Ishikawa (cell line): ENCODE measurements around the gene NRL.

ENCODE experiments used
- CEBPB ChIP-seq: IDR thresholded peaks from 2 replicates; pipeline ENCODE4 v1.6.1; 2012
- CREB1 ChIP-seq: IDR thresholded peaks from 2 replicates; pipeline ENCODE4 v1.6.1; 2012; ENCODE audit warnings: low read depth
- EGR1 ChIP-seq: IDR thresholded peaks from 2 replicates; pipeline ENCODE4 v1.6.1; 2012
- EP300 ChIP-seq: IDR thresholded peaks from 2 replicates; pipeline ENCODE4 v1.6.1; 2012; ENCODE audit warnings: borderline replicate concordance
- FOXM1 ChIP-seq: IDR thresholded peaks from 2 replicates; pipeline ENCODE4 v1.6.1; 2012; ENCODE audit warnings: low read depth, borderline replicate concordance
- MAX ChIP-seq: IDR thresholded peaks from 2 replicates; pipeline ENCODE4 v1.6.1; 2012
- NFIC ChIP-seq: IDR thresholded peaks from 2 replicates; pipeline ENCODE4 v1.6.1; 2012
- RAD21 ChIP-seq: IDR thresholded peaks from 2 replicates; pipeline ENCODE4 v1.6.1; 2012; ENCODE audit warnings: low read depth
- REST ChIP-seq: IDR thresholded peaks from 2 replicates; pipeline ENCODE4 v1.6.1; 2012; ENCODE audit warnings: low read depth, mild to moderate bottlenecking
- TAF1 ChIP-seq: IDR thresholded peaks from 2 replicates; pipeline ENCODE4 v1.6.1; 2012; ENCODE audit warnings: low read depth, mild to moderate bottlenecking
- TCF12 ChIP-seq: IDR thresholded peaks from 2 replicates; pipeline ENCODE4 v1.6.1; 2012; ENCODE audit warnings: low read depth
- TEAD4 ChIP-seq: IDR thresholded peaks from 2 replicates; pipeline ENCODE4 v1.6.1; 2012
- USF1 ChIP-seq: IDR thresholded peaks from 2 replicates; pipeline ENCODE4 v1.6.1; 2012
- YY1 ChIP-seq: IDR thresholded peaks from 2 replicates; pipeline ENCODE4 v1.6.1; 2012; ENCODE audit warnings: low read depth
- ZBTB7A ChIP-seq: IDR thresholded peaks from 2 replicates; pipeline ENCODE4 v1.6.1; 2012; ENCODE audit warnings: low read depth

Gene NRL

GRCh38 chr14:24150567-24150966, 35.8 kb upstream of the NRL start:
- no peak for TF ChIP-seq EP300
- TF ChIP-seq REST = no peak

DNA sequence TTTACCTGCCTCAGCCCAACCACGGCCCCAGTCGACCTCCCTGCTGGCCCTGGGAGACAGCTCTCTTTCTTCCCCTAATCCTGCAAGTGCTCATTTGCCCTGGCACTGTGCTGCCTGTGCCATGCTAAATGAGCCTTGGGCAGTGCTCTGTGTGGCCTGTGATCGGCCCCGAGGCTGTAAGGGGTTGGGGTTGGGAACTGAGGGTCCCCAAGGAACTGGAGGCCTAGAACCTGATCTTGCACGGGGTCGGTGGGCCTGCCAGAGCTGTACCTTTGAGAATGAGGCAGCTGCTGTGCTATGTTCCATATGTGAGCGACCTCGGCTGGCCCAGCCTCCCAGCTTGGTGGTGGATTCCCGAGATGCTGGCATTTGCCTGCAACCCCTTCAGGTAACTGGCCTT, 35.3 kb upstream of the NRL start:
- no peak for TF ChIP-seq CEBPB
- no peak for TF ChIP-seq EGR1
- no peak for TF ChIP-seq REST
- no peak for TF ChIP-seq FOXM1
- no peak for TF ChIP-seq CREB1
- no peak for TF ChIP-seq USF1
- no peak for TF ChIP-seq ZBTB7A

DNA sequence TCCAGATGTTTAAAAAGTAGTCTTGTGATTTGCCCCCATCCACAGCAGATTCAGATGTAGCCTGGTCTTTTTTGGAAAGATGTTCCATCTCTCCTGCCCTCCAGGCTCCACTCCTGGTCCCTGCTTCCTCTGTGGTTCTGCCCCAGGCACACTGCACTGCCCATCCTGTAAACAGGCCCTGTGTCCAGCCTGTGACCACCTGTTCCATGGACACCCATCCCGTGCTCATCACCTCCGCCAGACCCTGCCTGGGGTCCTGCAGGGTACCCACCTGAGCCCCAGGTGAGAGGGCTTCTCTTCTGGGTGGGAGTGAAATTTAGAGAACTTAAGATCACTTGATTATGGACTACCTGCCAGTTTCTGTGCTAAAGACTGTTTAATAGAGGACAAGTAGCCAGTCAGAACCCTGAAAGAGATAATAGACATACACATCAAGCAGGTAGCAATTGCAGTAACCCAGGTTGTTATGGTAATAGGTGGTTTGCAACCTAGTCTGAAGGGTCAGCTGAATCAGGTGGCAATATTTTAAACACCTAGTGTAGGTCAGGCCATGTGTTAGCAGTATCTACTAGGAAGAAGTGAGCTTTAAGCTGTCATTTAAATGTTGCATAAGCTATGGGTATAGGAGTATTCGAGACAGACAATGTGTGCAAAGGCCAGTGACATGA, 34.7 kb upstream of the NRL start:
- no peak for TF ChIP-seq REST
- no peak for TF ChIP-seq TEAD4

DNA sequence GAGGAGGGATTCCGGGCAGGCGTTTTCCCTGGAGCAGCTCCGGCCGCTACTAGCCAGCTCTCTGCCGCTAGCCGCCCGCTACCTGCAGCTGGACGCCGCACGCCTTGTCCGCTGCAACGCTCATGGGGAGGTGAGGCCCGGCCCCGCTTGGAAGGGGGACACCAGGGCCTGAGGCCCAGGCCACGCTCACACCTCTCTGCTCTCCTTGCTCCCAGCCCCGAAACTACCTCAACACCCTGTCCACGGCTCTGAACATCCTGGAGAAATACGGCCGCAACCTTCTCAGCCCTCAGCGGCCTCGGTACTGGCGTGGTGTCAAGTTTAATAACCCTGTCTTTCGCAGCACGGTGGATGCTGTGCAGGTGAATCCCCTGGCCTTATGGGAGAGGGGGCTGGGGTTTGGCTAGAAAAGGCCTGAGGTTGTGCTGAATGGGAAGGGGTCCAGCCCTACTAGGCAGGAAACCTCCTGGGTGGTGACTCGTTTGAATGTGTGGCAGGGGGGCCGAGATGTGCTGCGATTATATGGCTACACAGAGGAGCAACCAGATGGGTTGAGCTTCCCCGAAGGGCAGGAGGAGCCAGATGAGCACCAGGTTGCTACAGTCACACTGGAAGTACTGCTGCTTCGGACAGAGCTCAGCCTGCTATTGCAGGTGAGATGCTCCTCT, 33.1 kb upstream of the NRL start:
- TF ChIP-seq ZBTB7A = no peak
- no peak for TF ChIP-seq TCF12
- no peak for TF ChIP-seq TEAD4
- no peak for TF ChIP-seq RAD21
- no peak for TF ChIP-seq USF1
- TF ChIP-seq NFIC = no peak
- no peak for TF ChIP-seq FOXM1
- no peak for TF ChIP-seq CEBPB
- no peak for TF ChIP-seq YY1
- TF ChIP-seq MAX = no peak
- no peak for TF ChIP-seq TAF1
- TF ChIP-seq REST = no peak
- no peak for TF ChIP-seq CREB1
- TF ChIP-seq EGR1 = no peak
- no peak for TF ChIP-seq EP300
